NCI-H146 treated with DMSO at 0.1 percent for 48 hours (cell line): ENCODE results near the gene UGT3A1.

Source experiments
- DNase-seq: peaks from one replicate; lab custom pipeline; 2025; ENCODE audit not compliant: unreplicated experiment; lab: John Stamatoyannopoulos, UW

UGT3A1 gene

GRCh38 chr5:35919191-35919590 lies 72.0 kb downstream of the UGT3A1 start:
- no peak for DNase-seq

- no peak for DNase-seq
Measured at GRCh38 chr5:35908814-35909213, 82.4 kb downstream of the UGT3A1 start.

- no peak for DNase-seq
Measured at GRCh38 chr5:35908228-35908627, 83.0 kb downstream of the UGT3A1 start.

- DNase-seq = no peak
Measured at GRCh38 chr5:35904443-35905132, 86.6 kb downstream of the UGT3A1 start.

GRCh38 chr5:35903631-35904203 lies 87.5 kb downstream of the UGT3A1 start:
- DNase-seq = no peak

- no peak for DNase-seq
Measured at GRCh38 chr5:35902046-35902672, 89.0 kb downstream of the UGT3A1 start.
